ENCODE results near the gene RHO.

DNA sequence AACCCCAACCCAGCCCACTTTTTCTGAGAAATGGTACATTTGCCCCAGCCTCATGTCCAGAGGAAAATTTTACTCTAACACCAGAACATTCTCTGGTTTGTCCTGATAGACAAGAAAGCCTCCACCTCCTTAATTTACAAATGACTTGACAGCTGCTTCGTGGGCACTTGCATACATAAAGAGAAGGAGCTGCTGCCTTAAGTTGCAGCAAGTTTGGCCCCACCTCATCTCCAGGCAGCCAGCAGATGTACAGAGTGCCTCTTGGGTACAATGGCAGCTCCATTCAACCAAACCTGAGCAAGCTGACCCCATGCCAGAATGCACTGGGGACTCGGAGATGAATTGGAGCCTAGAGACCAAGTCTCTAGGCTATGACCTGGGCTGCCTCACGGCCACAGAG, 8.4 kb downstream of the RHO start:
- TF ChIP-seq GATA2 (IDR thresholded peaks at IDR 0.05; ENCODE audit: low read depth, low read length) (no peak), GATA3 (IDR thresholded peaks at IDR 0.05; ENCODE audit: low read depth, low read length) (no peak)
